ENCODE results near the gene GNB1L.

Gene GNB1L

GRCh38 chr22:19759427-19760057, 95.1 kb downstream of the GNB1L start:
- TF ChIP-seq, protein P1, sequence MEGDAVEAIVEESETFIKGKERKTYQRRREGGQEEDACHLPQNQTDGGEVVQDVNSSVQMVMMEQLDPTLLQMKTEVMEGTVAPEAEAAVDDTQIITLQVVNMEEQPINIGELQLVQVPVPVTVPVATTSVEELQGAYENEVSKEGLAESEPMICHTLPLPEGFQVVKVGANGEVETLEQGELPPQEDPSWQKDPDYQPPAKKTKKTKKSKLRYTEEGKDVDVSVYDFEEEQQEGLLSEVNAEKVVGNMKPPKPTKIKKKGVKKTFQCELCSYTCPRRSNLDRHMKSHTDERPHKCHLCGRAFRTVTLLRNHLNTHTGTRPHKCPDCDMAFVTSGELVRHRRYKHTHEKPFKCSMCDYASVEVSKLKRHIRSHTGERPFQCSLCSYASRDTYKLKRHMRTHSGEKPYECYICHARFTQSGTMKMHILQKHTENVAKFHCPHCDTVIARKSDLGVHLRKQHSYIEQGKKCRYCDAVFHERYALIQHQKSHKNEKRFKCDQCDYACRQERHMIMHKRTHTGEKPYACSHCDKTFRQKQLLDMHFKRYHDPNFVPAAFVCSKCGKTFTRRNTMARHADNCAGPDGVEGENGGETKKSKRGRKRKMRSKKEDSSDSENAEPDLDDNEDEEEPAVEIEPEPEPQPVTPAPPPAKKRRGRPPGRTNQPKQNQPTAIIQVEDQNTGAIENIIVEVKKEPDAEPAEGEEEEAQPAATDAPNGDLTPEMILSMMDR (IDR thresholded peaks at IDR 0.05; ENCODE audit: extremely low read depth, missing control alignments) = no peak
- DNase-seq (ENCODE audit: low spot score) = peak; percentile 56

- DNase-seq (ENCODE audit: low spot score) = peak; percentile 58
- TF ChIP-seq, protein P1 (IDR thresholded peaks at IDR 0.05; ENCODE audit: extremely low read depth, missing control alignments) = no peak
Observed at GRCh38 chr22:19758896-19759426, 95.7 kb downstream of the GNB1L start.

DNA sequence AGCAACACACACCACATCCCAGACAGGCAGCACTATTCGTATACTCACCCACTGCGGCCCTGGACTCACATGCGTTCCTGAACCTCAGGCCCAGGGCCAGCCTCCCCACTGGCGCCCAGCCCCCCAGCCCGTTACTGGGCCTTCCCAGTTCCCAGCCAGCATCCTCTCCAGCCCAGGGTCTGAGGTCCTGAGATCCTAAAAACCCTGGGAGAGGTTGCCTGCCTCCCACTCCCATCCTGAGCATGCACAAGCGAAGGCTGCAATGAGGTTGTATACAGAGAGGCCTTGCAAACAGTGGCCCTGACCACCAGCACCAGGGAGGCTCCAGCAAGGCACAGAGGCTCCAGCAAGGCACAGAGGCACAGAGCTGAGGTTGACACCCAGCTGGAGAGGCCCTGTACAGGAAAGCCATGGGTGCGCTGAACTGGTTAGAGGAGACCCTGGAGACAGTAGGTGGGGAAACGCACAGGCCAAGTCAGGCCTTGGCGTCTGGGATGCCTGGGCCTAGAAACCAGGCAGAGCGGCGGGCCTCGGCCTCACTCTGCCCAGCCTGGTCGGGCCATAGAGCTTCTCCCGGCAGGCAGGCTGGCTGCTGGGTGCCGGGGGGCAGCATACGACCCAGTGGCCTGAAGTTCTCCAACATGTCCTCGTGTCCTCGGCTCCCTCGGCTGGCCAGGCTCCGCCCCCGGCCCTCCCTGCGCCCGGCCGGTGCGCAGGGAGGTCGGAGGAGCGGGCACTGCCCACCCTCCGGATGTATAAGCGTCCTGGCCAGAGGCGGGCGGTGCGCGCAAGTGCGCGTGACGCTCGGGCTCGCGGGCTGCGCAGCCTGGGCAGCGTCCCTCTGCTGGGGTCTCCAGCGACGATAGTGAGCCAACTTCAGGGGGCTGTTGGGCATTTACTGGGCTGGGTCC, 96.4 kb downstream of the GNB1L start:
- TF ChIP-seq, protein P1 (IDR thresholded peaks at IDR 0.05; ENCODE audit: extremely low read depth, missing control alignments) = no peak
- peak; percentile 66 for DNase-seq (ENCODE audit: low spot score)

DNA sequence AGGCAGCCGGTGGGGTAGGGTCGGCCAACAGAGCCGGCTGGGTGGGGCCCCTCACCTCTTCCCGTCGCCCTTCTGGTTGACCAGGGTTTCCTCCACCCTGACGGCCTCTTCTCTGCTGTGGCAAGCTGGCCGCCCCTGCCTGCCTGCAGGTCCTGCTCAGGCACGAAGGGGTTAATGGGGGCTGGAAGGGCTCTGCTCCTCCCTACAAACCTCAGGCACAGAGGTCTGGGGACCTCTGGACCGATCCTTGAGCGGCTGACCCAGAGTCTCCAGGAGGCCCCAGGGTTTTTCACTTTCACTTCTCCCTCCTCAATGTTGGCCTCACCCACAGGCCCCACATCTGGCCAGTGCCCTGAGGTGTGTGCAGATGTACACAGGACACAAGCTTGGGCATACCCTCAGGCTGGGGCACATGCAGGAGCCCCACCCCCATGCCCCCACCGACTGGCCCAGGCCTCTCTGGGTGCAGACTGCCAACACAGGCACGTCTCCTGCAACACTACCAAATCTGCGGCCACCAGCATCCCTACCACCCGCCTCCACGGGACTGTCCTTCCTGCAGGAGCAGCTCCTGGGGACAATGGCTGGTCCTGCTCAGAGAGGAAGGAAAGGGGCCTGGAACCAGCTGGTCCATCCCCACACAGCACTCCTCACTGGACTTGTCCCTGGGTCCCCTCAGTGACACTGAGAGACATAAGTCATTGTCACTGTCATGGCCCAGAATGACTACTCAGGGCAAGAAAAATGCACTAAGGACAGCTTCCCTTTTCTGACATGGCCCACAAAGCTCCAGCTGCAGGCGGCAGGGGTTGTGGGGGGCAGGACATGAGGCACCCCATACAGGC, 97.3 kb downstream of the GNB1L start:
- DNase-seq (ENCODE audit: low spot score) = peak; percentile 82
- TF ChIP-seq, protein P1 (IDR thresholded peaks at IDR 0.05; ENCODE audit: extremely low read depth, missing control alignments) = no peak

DNA sequence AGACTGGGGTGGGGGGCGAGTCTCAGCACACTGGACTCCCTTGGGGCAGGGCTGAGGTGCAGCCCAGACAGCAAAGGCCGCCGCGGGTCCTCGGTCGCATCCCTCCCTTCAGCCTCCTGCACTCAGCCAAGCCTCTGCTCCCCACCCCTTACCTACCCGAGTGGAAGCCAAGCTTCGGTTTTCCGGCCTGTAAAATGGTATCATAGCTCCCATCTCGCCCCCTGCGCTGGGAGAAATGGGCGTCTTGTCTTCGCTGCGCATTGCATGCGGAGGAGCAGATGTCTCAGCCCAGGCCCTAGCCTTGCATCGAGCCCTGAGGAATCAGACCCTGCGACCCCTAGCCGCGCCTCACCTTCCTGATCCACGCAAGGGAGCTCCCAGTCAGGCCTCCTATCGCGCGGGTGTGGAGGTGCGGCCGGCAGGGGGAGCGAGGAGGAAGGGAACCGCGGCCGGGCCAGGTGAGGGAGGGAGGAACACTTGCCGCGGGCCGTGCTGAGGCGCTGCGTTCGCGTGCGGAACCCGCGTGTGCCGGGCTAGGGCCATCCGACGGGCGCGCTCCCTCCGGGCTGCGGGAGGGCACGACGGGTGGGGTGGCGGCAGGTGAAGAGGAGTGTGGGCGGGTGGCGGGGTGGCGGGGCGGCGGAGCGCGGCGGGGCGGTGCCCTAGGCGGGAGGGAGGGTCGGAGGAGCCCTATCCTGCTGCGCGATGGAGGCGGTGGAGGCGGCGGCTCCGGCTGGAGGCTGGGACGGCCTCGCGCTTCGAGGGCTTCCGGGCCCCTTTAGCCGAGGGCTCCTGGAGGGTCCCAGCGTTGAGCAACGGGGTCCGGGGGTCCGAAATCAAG, 98.2 kb downstream of the GNB1L start:
- DNase-seq (ENCODE audit: low spot score) = peak; percentile 90
- TF ChIP-seq, protein P1 (IDR thresholded peaks at IDR 0.05; ENCODE audit: extremely low read depth, missing control alignments) = peak; percentile 62

DNA sequence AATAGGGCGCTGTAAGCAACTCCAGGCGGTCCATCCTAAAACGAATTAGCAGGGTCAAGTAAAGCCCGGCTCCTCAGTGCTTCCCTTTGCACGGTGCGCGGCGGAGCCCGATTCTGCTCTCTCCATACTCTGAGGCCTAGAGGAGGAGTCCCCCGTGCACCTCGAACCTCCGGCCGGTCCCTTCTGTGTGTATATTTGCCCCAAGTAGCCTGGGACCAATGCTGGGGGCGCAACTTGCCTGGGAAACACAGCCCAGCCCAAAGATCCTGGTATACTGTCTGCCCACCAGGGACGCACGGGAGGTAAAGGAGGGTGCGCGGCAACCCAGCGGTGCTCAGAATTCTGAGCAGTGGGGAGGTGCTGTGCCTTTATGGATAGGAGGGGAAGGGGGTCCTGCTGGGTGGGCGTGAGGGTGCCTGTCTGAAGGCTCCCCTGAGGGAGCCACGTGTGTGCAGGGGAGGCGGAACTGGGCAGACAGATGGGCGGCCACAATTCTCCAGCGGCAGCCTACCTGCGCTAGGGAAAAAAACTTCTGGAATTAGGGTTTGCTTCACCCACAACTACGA, 98.9 kb downstream of the GNB1L start:
- DNase-seq (ENCODE audit: low spot score) = peak; percentile 59
- TF ChIP-seq, protein P1 (IDR thresholded peaks at IDR 0.05; ENCODE audit: extremely low read depth, missing control alignments) = no peak

Data from GM20000 (cell line).